Gastrocnemius medialis (tissue), 4 donors: ENCODE measurements around the gene SETD1A. TPM values are rescaled to one million over a fixed set of nuclear protein-coding genes. Genes with fewer than 3 reads are reported as not detected.

Experiments used
- ATAC-seq, 2 donors: fragments of 150-250 bp; one replicate each; pipeline ENCODE4 v1.9.1; 2016
- DNase-seq, 2 donors: peaks; one replicate each; pipeline ENCODE4 v3.0.0-alpha.2; 2019
- H3K27ac ChIP-seq, 4 donors: fragments of 200-600 bp; sonication (generic); 1 replicate in 1 of 4; 2 replicates in 3 of 4; pipeline ENCODE4 v1.5.1; 2016 to 2018; ENCODE audit warnings: mild to moderate bottlenecking in 2 of 4, moderate library complexity in 1 of 4
- H3K27me3 ChIP-seq, 3 donors: fragments of 200-600 bp; sonication (generic) in 2 of 3; 1 replicate in 1 of 3; 2 replicates in 2 of 3; pipeline versions ENCODE4 v1.5.1 to v1.6.0; 2016 to 2019; ENCODE audit warnings: mild to moderate bottlenecking in 1 of 3, moderate library complexity in 1 of 3
- H3K36me3 ChIP-seq, 2 donors: fragments of 200-600 bp; sonication (generic) in 1 of 2; one replicate each; pipeline ENCODE4 v1.5.1; 2017 to 2018
- H3K4me1 ChIP-seq, 2 donors: fragments of 200-600 bp; sonication (generic) in 1 of 2; one replicate each; pipeline ENCODE4 v1.5.1; 2016 to 2017; ENCODE audit warnings: mild to moderate bottlenecking in 2 of 2
- H3K4me3 ChIP-seq, 4 donors: fragments of 200-600 bp; sonication (generic) in 3 of 4; 1 replicate in 1 of 4; 2 replicates in 3 of 4; pipeline ENCODE4 v1.5.1; 2016 to 2019; ENCODE audit warnings: mild to moderate bottlenecking in 2 of 4
- H3K9me3 ChIP-seq, 3 donors: fragments of 200-600 bp; sonication (generic) in 2 of 3; 1 replicate in 1 of 3; 2 replicates in 2 of 3; pipeline ENCODE4 v1.5.1; 2016 to 2019
- POLR2A ChIP-seq, 2 donors: fragments of 450-650 bp; IDR thresholded peaks; one replicate each; pipeline ENCODE4 v1.6.1; 2017; ENCODE audit warnings: antibody characterized with exemption in 2 of 2, mild to moderate bottlenecking in 2 of 2, moderate library complexity in 2 of 2
- in situ Hi-C, 4 donors: fragments of 200-750 bp; cut with MboI; loops; one replicate each; pipeline versions ENCODE4 v1.15.0 to v1.8.0; 2017; ENCODE audit warnings: low sequenced_read_pairs in 4 of 4
- intact Hi-C: fragments of 100-400 bp; cut with DNase I; formaldehyde crosslinking; loops from one replicate; pipeline ENCODE4 v1.15.1; 2023; ENCODE audit warnings: low total_unique reads
- total RNA-seq, 4 donors: library from RNA; depleted of rRNA; stranded (reverse); fragments of >200 nt; gene quantifications; one replicate each; pipeline versions ENCODE4 v1.1.0 to v1.2.3, GENCODE V29; 2016
- TF ChIP-seq, protein P1 (sequence below), 5 experiments: fragments of 450-650 bp in 3 of 5; fragments of 200-600 bp in 2 of 5; sonication (generic) in 2 of 5; IDR thresholded peaks in 4 of 5; conservative IDR thresholded peaks in 1 of 5; 1 replicate in 4 of 5; 2 replicates in 1 of 5; pipeline ENCODE4 v1.5.1; 2016 to 2019; ENCODE audit warnings: antibody characterized with exemption in 5 of 5, mild to moderate bottlenecking in 3 of 5, moderate library complexity in 3 of 5

The SETD1A gene
- total RNA-seq, 4 donors from 2014 or later = 3.8 to 15.4 (median 9.8) TPM

DNA sequence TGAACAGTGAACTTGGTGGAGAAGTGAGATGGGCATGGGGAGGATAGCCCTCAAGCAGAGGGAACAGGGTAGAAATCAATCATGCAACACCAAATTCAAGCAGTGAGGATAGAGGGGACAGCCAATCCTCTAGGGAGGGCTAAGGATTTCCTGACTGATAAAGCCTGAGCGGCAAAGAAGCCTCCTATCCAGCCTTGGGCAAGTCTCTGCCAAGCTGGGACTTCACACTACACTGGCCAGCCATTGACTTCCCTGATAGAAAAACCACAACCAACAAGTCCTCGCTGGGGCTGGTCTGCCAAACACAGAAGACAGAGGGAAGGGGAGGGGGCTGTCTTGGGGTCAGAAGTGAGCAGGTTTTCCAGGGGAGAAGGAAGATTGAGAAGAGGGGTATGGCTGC, 36.7 kb upstream of the SETD1A start:
- TF ChIP-seq, protein P1, sequence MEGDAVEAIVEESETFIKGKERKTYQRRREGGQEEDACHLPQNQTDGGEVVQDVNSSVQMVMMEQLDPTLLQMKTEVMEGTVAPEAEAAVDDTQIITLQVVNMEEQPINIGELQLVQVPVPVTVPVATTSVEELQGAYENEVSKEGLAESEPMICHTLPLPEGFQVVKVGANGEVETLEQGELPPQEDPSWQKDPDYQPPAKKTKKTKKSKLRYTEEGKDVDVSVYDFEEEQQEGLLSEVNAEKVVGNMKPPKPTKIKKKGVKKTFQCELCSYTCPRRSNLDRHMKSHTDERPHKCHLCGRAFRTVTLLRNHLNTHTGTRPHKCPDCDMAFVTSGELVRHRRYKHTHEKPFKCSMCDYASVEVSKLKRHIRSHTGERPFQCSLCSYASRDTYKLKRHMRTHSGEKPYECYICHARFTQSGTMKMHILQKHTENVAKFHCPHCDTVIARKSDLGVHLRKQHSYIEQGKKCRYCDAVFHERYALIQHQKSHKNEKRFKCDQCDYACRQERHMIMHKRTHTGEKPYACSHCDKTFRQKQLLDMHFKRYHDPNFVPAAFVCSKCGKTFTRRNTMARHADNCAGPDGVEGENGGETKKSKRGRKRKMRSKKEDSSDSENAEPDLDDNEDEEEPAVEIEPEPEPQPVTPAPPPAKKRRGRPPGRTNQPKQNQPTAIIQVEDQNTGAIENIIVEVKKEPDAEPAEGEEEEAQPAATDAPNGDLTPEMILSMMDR (IDR thresholded peaks at IDR 0.05 in 4 of 5, conservative IDR thresholded peaks at IDR 0.05 in 1 of 5) = no peak
- TF ChIP-seq POLR2A (IDR thresholded peaks at IDR 0.05) = no peak
- in situ Hi-C loops (loop anchor here in 1 of 4 donors (5.0 kb wide), 1 partner anchor 79 kb away; no protein-coding TSS in a partner anchor), intact Hi-C loops (loop anchor here (1.0 kb wide), 1 partner anchor 77 kb away; no protein-coding TSS in a partner anchor)
- DNase-seq (no peak), ATAC-seq (no peak)
- Histone ChIP-seq H3K4me1 (peaks cover 11% of the 10 kb centered on the region in 2 donors), H3K27me3 (no peaks in the 10 kb centered on the region), H3K9me3 (no peaks in the 10 kb centered on the region), H3K27ac (no peak overlapping the region), H3K4me3 (no peak overlapping the region), H3K36me3 (no peaks in the 10 kb centered on the region)

DNA sequence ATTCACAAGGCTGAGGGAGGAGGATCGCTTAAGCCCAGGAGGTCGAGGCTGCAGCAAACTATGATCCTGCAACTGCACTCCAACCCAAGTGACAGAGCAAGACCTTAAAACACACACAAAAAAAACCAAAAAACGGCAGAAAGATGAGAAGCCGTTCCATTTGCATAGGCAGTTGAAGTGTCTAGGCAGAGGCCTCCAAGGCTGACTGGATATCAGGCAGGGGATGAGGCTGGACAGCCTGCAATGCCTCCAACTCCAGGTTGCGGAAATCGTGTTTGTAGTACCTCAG, 36.2 kb upstream of the SETD1A start:
- in situ Hi-C loops = loop anchor here in 1 of 4 donors (5.0 kb wide), 1 partner anchor 79 kb away; no protein-coding TSS in a partner anchor
- DNase-seq (no peak), ATAC-seq (no peak)
- Histone ChIP-seq H3K9me3 (no peaks in the 10 kb centered on the region), H3K4me1 (peaks cover 11% of the 10 kb centered on the region in 2 donors), H3K27me3 (no peaks in the 10 kb centered on the region), H3K27ac (peak overlapping the region; percentile 65 to 97 (median 94)), H3K4me3 (peak overlapping the region; percentile 57 to 84 (median 70)), H3K36me3 (no peaks in the 10 kb centered on the region)
- intact Hi-C loops = loop anchor here (1.0 kb wide), 1 partner anchor 77 kb away; no protein-coding TSS in a partner anchor
- no peak for TF ChIP-seq POLR2A (IDR thresholded peaks at IDR 0.05)
- TF ChIP-seq, protein P1 (IDR thresholded peaks at IDR 0.05 in 4 of 5, conservative IDR thresholded peaks at IDR 0.05 in 1 of 5) = no peak

DNA sequence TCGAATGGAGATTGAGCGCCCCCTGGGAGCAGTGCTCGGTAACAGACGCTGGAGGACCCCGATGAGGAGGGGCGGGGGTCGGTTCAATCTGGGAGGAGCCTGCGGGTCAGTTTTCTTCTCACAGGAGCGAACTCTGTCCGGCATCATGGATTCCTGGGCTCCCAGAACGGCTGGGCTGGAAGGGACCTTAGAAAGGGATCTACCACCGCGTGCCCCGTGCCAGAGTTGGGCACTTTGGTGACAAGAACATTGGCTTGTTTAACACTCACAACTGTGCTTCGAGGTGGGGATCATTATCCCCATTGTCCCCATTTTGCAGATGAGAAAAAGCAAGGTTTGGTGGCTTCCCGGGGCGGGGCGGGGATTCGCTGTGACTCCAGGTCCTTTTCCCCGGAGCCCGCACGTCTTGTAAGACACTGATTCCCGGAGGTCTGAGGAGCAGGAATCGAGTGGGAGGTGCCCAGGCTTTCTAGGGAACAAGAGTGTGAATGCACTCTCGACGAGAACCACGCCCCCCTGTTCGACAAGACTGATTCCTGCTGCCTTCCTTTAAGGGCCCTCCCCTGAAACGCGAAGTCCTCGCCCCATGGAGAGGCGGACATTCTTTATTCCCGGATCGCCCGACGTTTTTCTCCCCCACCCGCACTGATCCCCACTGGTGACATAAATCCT, 35.7 kb upstream of the SETD1A start:
- DNase-seq (peak; percentile 52 to 75), ATAC-seq (peak; percentile 7)
- Histone ChIP-seq H3K27ac (peak overlapping the region; percentile 65 to 97 (median 94)), H3K4me3 (peak overlapping the region; percentile 57 to 84 (median 70)), H3K9me3 (no peaks in the 10 kb centered on the region), H3K4me1 (peaks cover 11% of the 10 kb centered on the region in 2 donors), H3K36me3 (no peaks in the 10 kb centered on the region), H3K27me3 (no peaks in the 10 kb centered on the region)
- intact Hi-C loops (loop anchor here (1.0 to 2.0 kb wide), 4 partner anchors 25 to 224 kb away; partner anchors contain the start of gene ORAI3), in situ Hi-C loops (loop anchor here in 1 of 4 donors (5.0 kb wide), 1 partner anchor 80 kb away; no protein-coding TSS in a partner anchor)
- TF ChIP-seq, protein P1 (IDR thresholded peaks at IDR 0.05 in 4 of 5, conservative IDR thresholded peaks at IDR 0.05 in 1 of 5) = peak; percentile 83 to 88 (median 85)
- no peak for TF ChIP-seq POLR2A (IDR thresholded peaks at IDR 0.05)

DNA sequence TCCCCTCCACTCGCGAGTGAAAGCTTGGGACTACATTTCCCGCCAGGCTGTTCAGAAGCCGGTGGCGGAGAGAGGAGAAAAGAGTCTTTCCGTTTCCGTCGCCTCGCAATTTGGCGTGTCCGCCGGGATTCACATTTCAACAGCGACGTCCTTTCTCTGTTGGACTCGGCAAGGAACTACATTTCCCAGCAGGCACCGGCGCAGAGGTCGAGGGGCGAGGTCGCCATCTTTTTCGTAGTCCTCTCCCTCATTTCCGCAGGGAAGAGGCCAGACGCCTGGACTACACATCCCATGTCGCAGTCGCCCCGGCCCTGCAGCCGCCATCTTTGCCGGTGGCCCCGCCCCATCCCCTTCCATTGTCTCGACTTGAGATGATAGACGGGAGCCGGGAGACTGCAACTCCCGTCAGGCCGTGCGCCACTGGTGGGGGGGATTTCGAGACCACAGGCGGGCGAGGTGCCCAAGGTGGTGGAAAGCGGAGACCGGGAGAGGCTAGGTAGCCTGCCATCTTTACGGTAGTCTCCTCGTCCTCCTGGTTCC, 35.1 kb upstream of the SETD1A start:
- intact Hi-C loops = loop anchor here (1.0 to 2.0 kb wide), 3 partner anchors 25 to 224 kb away; partner anchors contain the start of gene ORAI3
- Histone ChIP-seq H3K36me3 (no peaks in the 10 kb centered on the region), H3K27ac (peak overlapping the region; percentile 92 to 97 (median 96)), H3K27me3 (no peaks in the 10 kb centered on the region), H3K9me3 (no peaks in the 10 kb centered on the region), H3K4me3 (peak overlapping the region; percentile 72 to 92 (median 79)), H3K4me1 (peaks cover 11 to 13% of the 10 kb centered on the region in 2 donors)
- in situ Hi-C loops = loop anchor here in 1 of 4 donors (5.0 kb wide), 1 partner anchor 80 kb away; no protein-coding TSS in a partner anchor
- ATAC-seq = peak; percentile 79 to 81
- DNase-seq = peak; percentile 100
- TF ChIP-seq, protein P1 (IDR thresholded peaks at IDR 0.05 in 4 of 5, conservative IDR thresholded peaks at IDR 0.05 in 1 of 5) = no peak
- TF ChIP-seq POLR2A (IDR thresholded peaks at IDR 0.05) = no peak
